HepG2 (cell line): ENCODE data around the gene C20orf96. TPM values are rescaled to one million over a fixed set of nuclear protein-coding genes. Genes with fewer than 3 reads are reported as not detected.

Source experiments
- AGO2 ChIP-seq: fragments of 200-400 bp; formaldehyde crosslinking; optimal IDR thresholded peaks from 2 replicates; pipeline ENCODE3; 2017; ENCODE audit warnings: mild to moderate bottlenecking, low read depth, low read length, moderate library complexity
- GMEB2 ChIP-seq: IDR thresholded peaks from 2 replicates; pipeline ENCODE4 v1.6.1; 2016; ENCODE audit warnings: missing biosample characterization, missing genetic modification reagents, low read depth
- HDAC6 ChIP-seq: fragments of 200-600 bp; sonication (generic); IDR thresholded peaks from 2 replicates; pipeline ENCODE4 v1.7.0; 2017; ENCODE audit warnings: mild to moderate bottlenecking, antibody characterized with exemption, low read length, low read depth
- HES4 ChIP-seq: sonication (generic); formaldehyde crosslinking; IDR thresholded peaks from 2 replicates; pipeline ENCODE4 v1.9.0; 2021; ENCODE audit warnings: mild to moderate bottlenecking, missing genetic modification reagents, borderline replicate concordance
- HNF1A ChIP-seq, 2 experiments: sonication (generic) in 1 of 2; formaldehyde crosslinking in 1 of 2; IDR thresholded peaks; 2 replicates each; pipeline versions ENCODE4 v1.4.0 to v1.6.1; 2016 to 2020; ENCODE audit warnings: borderline replicate concordance in 1 of 2, low read depth in 1 of 2, mild to moderate bottlenecking in 1 of 2, missing genetic modification reagents in 1 of 2
- KAT8 ChIP-seq: IDR thresholded peaks from 2 replicates; pipeline ENCODE4 v1.6.1; 2016; ENCODE audit warnings: missing genetic modification reagents, missing compliant biosample characterization
- KLF6 ChIP-seq: IDR thresholded peaks from 2 replicates; pipeline ENCODE4 v1.8.0; 2016; ENCODE audit warnings: missing biosample characterization, missing genetic modification reagents
- NFKBIZ ChIP-seq: IDR thresholded peaks from 2 replicates; pipeline ENCODE4 v1.6.1; 2018; ENCODE audit warnings: missing genetic modification reagents, missing compliant biosample characterization
- REL ChIP-seq: sonication (generic); formaldehyde crosslinking; conservative IDR thresholded peaks from 2 replicates; pipeline ENCODE4 v1.8.0; 2022; ENCODE audit warnings: mild to moderate bottlenecking, missing genetic modification reagents, moderate library complexity
- RELA ChIP-seq: sonication (generic); formaldehyde crosslinking; IDR thresholded peaks from 2 replicates; pipeline ENCODE4 v1.4.0; 2020; ENCODE audit warnings: missing genetic modification reagents
- SP1 ChIP-seq, 2 experiments: fragments of 450-650 bp in 1 of 2; sonication (generic) in 1 of 2; formaldehyde crosslinking in 1 of 2; IDR thresholded peaks; 2 replicates each; pipeline versions ENCODE4 v1.4.0 to v1.6.1; 2016 to 2020; ENCODE audit warnings: missing genetic modification reagents in 1 of 2
- UBTF ChIP-seq: sonication (generic); formaldehyde crosslinking; IDR thresholded peaks from 2 replicates; pipeline ENCODE4 v1.4.0; 2020; ENCODE audit warnings: mild to moderate bottlenecking, missing genetic modification reagents
- ZNF136 ChIP-seq: sonication (generic); formaldehyde crosslinking; IDR thresholded peaks from 2 replicates; pipeline ENCODE4 v1.8.1; 2022; ENCODE audit warnings: low read depth, mild to moderate bottlenecking, moderate library complexity, missing genetic modification reagents
- ZNF3 ChIP-seq: IDR thresholded peaks from 2 replicates; pipeline ENCODE4 v1.7.0; 2017; ENCODE audit warnings: inconsistent platforms
- ZNF432 ChIP-seq: sonication (generic); formaldehyde crosslinking; IDR thresholded peaks from 2 replicates; pipeline ENCODE4 v1.5.0; 2020; ENCODE audit warnings: missing genetic modification reagents, mild to moderate bottlenecking, borderline replicate concordance
- ZNF704 ChIP-seq: sonication (generic); formaldehyde crosslinking; IDR thresholded peaks from 2 replicates; pipeline ENCODE4 v1.8.1; 2023; ENCODE audit warnings: mild to moderate bottlenecking, inconsistent platforms, moderate library complexity, missing genetic modification reagents, borderline replicate concordance
- ZNF737 ChIP-seq: sonication (generic); formaldehyde crosslinking; IDR thresholded peaks from 2 replicates; pipeline ENCODE4 v1.5.0; 2020; ENCODE audit warnings: missing genetic modification reagents, mild to moderate bottlenecking, borderline replicate concordance
- ZSCAN21 ChIP-seq: sonication (generic); formaldehyde crosslinking; IDR thresholded peaks from 2 replicates; pipeline ENCODE4 v1.8.0; 2022; ENCODE audit warnings: mild to moderate bottlenecking, missing genetic modification reagents, moderate library complexity, borderline replicate concordance
- polyA plus RNA-seq, 8 experiments: library from polyadenylated mRNA; depleted of rRNA in 3 of 8; stranded (reverse) in 7 of 8; unstranded in 1 of 8; fragments of >200 nt; fragmentation: Illumina TruSeq in 4 of 8; extraction: Trizol in 4 of 8; gene quantifications; 2 replicates each; pipeline versions ENCODE4 v1.2.1 to v1.2.3, GENCODE V29; 2011 to 2016; ENCODE audit warnings: low read depth in 4 of 8, missing spikeins in 1 of 8, mixed read lengths in 1 of 8; ENCODE audit not compliant: insufficient read depth in 1 of 8
- total RNA-seq, 5 experiments: library from RNA; depleted of rRNA; stranded (reverse); fragments of >200 nt; fragmentation: Illumina TruSeq; extraction: Trizol; gene quantifications; 2 replicates each; pipeline ENCODE4 v1.2.3, GENCODE V29; 2016; ENCODE audit warnings: low read depth in 1 of 5

The C20orf96 gene
- total and polyA plus RNA-seq, 2 of the 13 experiments (the other 11 are each of a cell fraction or from before 2014, with no cell fraction given), result 3.8 to 20.6 TPM

GRCh38 chr20:309841-310644, 19.5 kb upstream of the C20orf96 start (continued):
- 0 out of 2 replicates have a peak, but pooled peaks have one; percentile 13 for TF ChIP-seq GMEB2 (CRISPR knock-in tag)
- no peak for TF ChIP-seq HNF1A (IDR thresholded peaks at IDR 0.05; ENCODE audit: low read depth)
- TF ChIP-seq HNF1A (CRISPR knock-in tag; IDR thresholded peaks at IDR 0.05; ENCODE audit: borderline replicate concordance), result peak; percentile 30; the same call in 1 of the 2 replicates
- TF ChIP-seq KAT8 (CRISPR knock-in tag), result peak; percentile 15
- TF ChIP-seq ZNF3 (CRISPR knock-in tag), result no peak
- TF ChIP-seq UBTF (CRISPR knock-in tag), result peak; percentile 30; the same call in 1 of the 2 replicates
- no peak for TF ChIP-seq SP1 (IDR thresholded peaks at IDR 0.05)
- TF ChIP-seq SP1 (CRISPR knock-in tag; IDR thresholded peaks at IDR 0.05), result peak; percentile 73
- peak; percentile 19; the same call in 1 of the 2 replicates for TF ChIP-seq ZSCAN21
- no peak for TF ChIP-seq REL (CRISPR knock-in tag)
- 0 out of 2 replicates have a peak, but pooled peaks have one; percentile 27 for TF ChIP-seq KLF6 (CRISPR knock-in tag)
- TF ChIP-seq AGO2, result no peak
- TF ChIP-seq NFKBIZ, result no peak
- TF ChIP-seq ZNF432 (CRISPR knock-in tag), result no peak
- TF ChIP-seq HDAC6, result no peak
- TF ChIP-seq ZNF737, result no peak
- no peak for TF ChIP-seq HES4 (CRISPR knock-in tag)
- peak; percentile 91; the same call in 1 of the 2 replicates for TF ChIP-seq ZNF136 (CRISPR knock-in tag)
- TF ChIP-seq ZNF704 (CRISPR knock-in tag), result 0 out of 2 replicates have a peak, but pooled peaks have one; percentile 84
- peak; percentile 74; the same call in 1 of the 2 replicates for TF ChIP-seq RELA (CRISPR knock-in tag)
